PC-3 (cell line): ENCODE results near the gene ABAT.

ENCODE experiments used
- EZH2phosphoT487 ChIP-seq: fragments of 300-600 bp; sonication (generic); IDR thresholded peaks from 2 replicates; pipeline ENCODE4 v1.6.1; 2018; ENCODE audit warnings: mild to moderate bottlenecking, antibody characterized with exemption, low read length, borderline replicate concordance
- TF ChIP-seq, protein P1 (sequence below): fragments of 300-600 bp; sonication (generic); conservative IDR thresholded peaks from 2 replicates; pipeline ENCODE4 v1.5.1; 2017; ENCODE audit warnings: antibody characterized with exemption, low read depth, mild to moderate bottlenecking, low read length

DNA sequence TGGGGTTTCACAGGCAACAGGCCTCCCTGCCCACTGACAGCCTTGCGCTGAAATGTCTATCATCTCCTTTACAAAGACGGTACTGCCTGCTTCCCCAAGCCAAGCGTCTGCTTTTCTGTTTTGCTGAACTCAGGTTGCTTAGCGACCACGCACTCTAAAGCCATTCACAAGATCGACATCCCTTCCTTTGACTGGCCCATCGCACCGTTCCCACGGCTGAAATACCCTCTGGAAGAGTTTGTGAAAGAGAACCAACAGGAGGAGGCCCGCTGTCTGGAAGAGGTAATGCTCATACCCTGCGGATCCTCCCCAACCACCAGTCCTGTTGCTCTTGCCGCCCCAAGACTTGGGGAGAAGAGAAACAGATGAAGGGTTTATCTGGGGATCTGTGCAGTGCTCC lies 94.3 kb downstream of the ABAT start:
- TF ChIP-seq, protein P1, sequence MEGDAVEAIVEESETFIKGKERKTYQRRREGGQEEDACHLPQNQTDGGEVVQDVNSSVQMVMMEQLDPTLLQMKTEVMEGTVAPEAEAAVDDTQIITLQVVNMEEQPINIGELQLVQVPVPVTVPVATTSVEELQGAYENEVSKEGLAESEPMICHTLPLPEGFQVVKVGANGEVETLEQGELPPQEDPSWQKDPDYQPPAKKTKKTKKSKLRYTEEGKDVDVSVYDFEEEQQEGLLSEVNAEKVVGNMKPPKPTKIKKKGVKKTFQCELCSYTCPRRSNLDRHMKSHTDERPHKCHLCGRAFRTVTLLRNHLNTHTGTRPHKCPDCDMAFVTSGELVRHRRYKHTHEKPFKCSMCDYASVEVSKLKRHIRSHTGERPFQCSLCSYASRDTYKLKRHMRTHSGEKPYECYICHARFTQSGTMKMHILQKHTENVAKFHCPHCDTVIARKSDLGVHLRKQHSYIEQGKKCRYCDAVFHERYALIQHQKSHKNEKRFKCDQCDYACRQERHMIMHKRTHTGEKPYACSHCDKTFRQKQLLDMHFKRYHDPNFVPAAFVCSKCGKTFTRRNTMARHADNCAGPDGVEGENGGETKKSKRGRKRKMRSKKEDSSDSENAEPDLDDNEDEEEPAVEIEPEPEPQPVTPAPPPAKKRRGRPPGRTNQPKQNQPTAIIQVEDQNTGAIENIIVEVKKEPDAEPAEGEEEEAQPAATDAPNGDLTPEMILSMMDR = no peak
- no peak for TF ChIP-seq EZH2phosphoT487
